SW480 (cell line): ENCODE data around the gene SLC30A3.
"Not testable (repeated sequence)": the region's sequence is repeated elsewhere in the genome, so short reads cannot be mapped to it uniquely, and the experiment has no call there.

Experiments used
- DNase-seq: peaks from one replicate; pipeline ENCODE4 v3.0.0-alpha.2; 2016; ENCODE audit warnings: low spot score

Gene SLC30A3

GRCh38 chr2:27284996-27285395, 22.1 kb upstream of the SLC30A3 start:
- no peak for DNase-seq

GRCh38 chr2:27282892-27283291, 20.0 kb upstream of the SLC30A3 start:
- DNase-seq, result no peak

GRCh38 chr2:27281855-27282559, 19.2 kb upstream of the SLC30A3 start, which contains the start of gene TRIM54:
TSS of gene TRIM54 (plus strand) at chr2:27282429. CDS start at chr2:27282732, 303 bp downstream.
- no peak for DNase-seq

- DNase-seq, result no peak
Observed at GRCh38 chr2:27281442-27281841, 18.6 kb upstream of the SLC30A3 start.

- DNase-seq, result no peak
Observed at GRCh38 chr2:27280826-27281225, 18.0 kb upstream of the SLC30A3 start.

GRCh38 chr2:27278010-27278409, 15.2 kb upstream of the SLC30A3 start:
- no peak for DNase-seq

GRCh38 chr2:27275211-27276150, 12.6 kb upstream of the SLC30A3 start, which contains the start of gene DNAJC5G:
TSS of gene DNAJC5G (plus strand) at chr2:27275433. CDS start at chr2:27276729, 1,296 bp downstream.
- no peak for DNase-seq

GRCh38 chr2:27272537-27273522, 10.0 kb upstream of the SLC30A3 start:
- not testable (repeated sequence) for DNase-seq

GRCh38 chr2:27271631-27272340, 8.9 kb upstream of the SLC30A3 start:
- no peak for DNase-seq

GRCh38 chr2:27270670-27271069, 7.8 kb upstream of the SLC30A3 start:
- DNase-seq, result no peak

GRCh38 chr2:27270131-27270530, 7.3 kb upstream of the SLC30A3 start:
- no peak for DNase-seq

GRCh38 chr2:27268296-27268695, 5.4 kb upstream of the SLC30A3 start:
- DNase-seq, result not testable (repeated sequence)

GRCh38 chr2:27265536-27265870, 2.7 kb upstream of the SLC30A3 start:
- no peak for DNase-seq

GRCh38 chr2:27264753-27265535, 2.1 kb upstream of the SLC30A3 start:
- DNase-seq, result peak; percentile 87

- no peak for DNase-seq
Observed at GRCh38 chr2:27264253-27264752, 1.5 kb upstream of the SLC30A3 start.

- no peak for DNase-seq
Observed at GRCh38 chr2:27263287-27264252, 723 bp upstream of the SLC30A3 start.

GRCh38 chr2:27261926-27262298, 935 bp downstream of the SLC30A3 start:
- DNase-seq, result no peak

- no peak for DNase-seq
Observed at GRCh38 chr2:27261241-27261925, 1.5 kb downstream of the SLC30A3 start.
